B cell (primary cell): ENCODE results near the gene CEP63. TPM values are rescaled to one million over a fixed set of nuclear protein-coding genes. Genes with fewer than 3 reads are reported as not detected.

Experiments used
- ATAC-seq: fragments of 200-7000 bp; cut with Tn5 transposase; one replicate; pipeline ENCODE4 v1.10.0; 2021; ENCODE audit warnings: low read depth, mild to moderate bottlenecking, moderate number of reproducible peaks, moderate library complexity
- CTCF ChIA-PET: fragments of 350-600 bp; sonication (Branson Sonifier 250); formaldehyde crosslinking; loops from one replicate; lab custom pipeline; 2021; ENCODE audit warnings: antibody characterized with exemption, inconsistent platforms; lab: Charles Lee
- POLR2A ChIA-PET: fragments of 350-600 bp; sonication (Branson Sonifier 250); formaldehyde crosslinking; loops from one replicate; lab custom pipeline; 2021; ENCODE audit warnings: antibody characterized with exemption; lab: Charles Lee
- DNase-seq: peaks from one replicate; pipeline ENCODE4 v3.0.0; 2013
- H2AFZ ChIP-seq: 2 replicates; pipeline ENCODE4 v1.6.1; 2012; ENCODE audit warnings: mild to moderate bottlenecking, low read depth, low read length; ENCODE audit not compliant: insufficient read depth, poor library complexity, severe bottlenecking
- H3K27ac ChIP-seq, 2 donors: 1 replicate in 1 of 2; 2 replicates in 1 of 2; pipeline ENCODE4 v1.5.1; 2012 to 2013; ENCODE audit warnings: low read length in 2 of 2, mild to moderate bottlenecking in 2 of 2, moderate library complexity in 1 of 2
- H3K27me3 ChIP-seq, 4 experiments: fragments of 200-600 bp in 1 of 4; sonication (generic) in 1 of 4; replicated peaks in 1 of 4; 1 replicate in 2 of 4; 2 replicates in 2 of 4; pipeline versions ENCODE4 v1.6.1 to v1.7.0; 2013 to 2016; ENCODE audit warnings: low read length in 3 of 4, mild to moderate bottlenecking in 2 of 4, mixed read lengths in 1 of 4, moderate library complexity in 1 of 4; ENCODE audit not compliant: insufficient read depth in 4 of 4, control insufficient read depth in 3 of 4; ENCODE audit errors: control extremely low read depth in 1 of 4
- H3K36me3 ChIP-seq, 2 experiments: replicated peaks in 1 of 2; 1 replicate in 1 of 2; 2 replicates in 1 of 2; pipeline versions ENCODE4 v1.6.1 to v1.7.1; 2013; ENCODE audit warnings: low read length in 1 of 2; ENCODE audit not compliant: insufficient read depth in 2 of 2, control insufficient read depth in 1 of 2; ENCODE audit errors: control extremely low read depth in 1 of 2, extremely low read depth in 1 of 2
- H3K4me1 ChIP-seq, 2 donors: fragments of 200-600 bp in 1 of 2; sonication (generic) in 1 of 2; 1 replicate in 1 of 2; 2 replicates in 1 of 2; pipeline versions ENCODE4 v1.5.1 to v1.6.1; 2013 to 2017; ENCODE audit warnings: low read length in 2 of 2; ENCODE audit not compliant: control insufficient read depth in 2 of 2, insufficient read depth in 2 of 2
- H3K4me2 ChIP-seq: replicated peaks from 2 replicates; pipeline ENCODE3; 2012; ENCODE audit warnings: mild to moderate bottlenecking, low read depth, low read length; ENCODE audit not compliant: poor library complexity, severe bottlenecking
- H3K4me3 ChIP-seq, 5 experiments: fragments of 200-600 bp in 1 of 5; sonication (generic) in 1 of 5; 1 replicate in 3 of 5; 2 replicates in 2 of 5; pipeline versions ENCODE4 v1.5.1 to v1.7.0; 2011 to 2016; ENCODE audit warnings: low read length in 4 of 5, mild to moderate bottlenecking in 4 of 5, low read depth in 2 of 5, control low read depth in 1 of 5, moderate library complexity in 1 of 5; ENCODE audit not compliant: insufficient read depth in 1 of 5; ENCODE audit errors: control extremely low read depth in 1 of 5, extremely low read depth in 1 of 5
- H3K79me2 ChIP-seq: fragments of 200-600 bp; sonication (generic); one replicate; pipeline ENCODE4 v1.6.0; 2016; ENCODE audit warnings: low read length; ENCODE audit not compliant: control insufficient read depth, insufficient read depth
- H3K9ac ChIP-seq: fragments of 200-600 bp; sonication (generic); 2 replicates; pipeline ENCODE4 v1.6.1; 2017; ENCODE audit warnings: mild to moderate bottlenecking, low read length, moderate library complexity
- H3K9me3 ChIP-seq, 3 donors: one replicate each; pipeline versions ENCODE4 v1.6.1 to v1.7.1; 2013; ENCODE audit warnings: low read length in 2 of 3; ENCODE audit not compliant: control insufficient read depth in 2 of 3, insufficient read depth in 1 of 3; ENCODE audit errors: control extremely low read depth in 1 of 3
- H4K20me1 ChIP-seq: 2 replicates; pipeline ENCODE4 v1.6.0; 2012; ENCODE audit warnings: mild to moderate bottlenecking, low read length; ENCODE audit not compliant: insufficient read depth, control insufficient read depth, poor library complexity, severe bottlenecking
- H3K27ac Mint-ChIP-seq: one replicate; pipeline ENCODE4 v1.8.0; 2021; ENCODE audit warnings: mixed read lengths
- H3K27me3 Mint-ChIP-seq: one replicate; pipeline ENCODE4 v1.8.0; 2021; ENCODE audit warnings: mixed read lengths
- H3K4me1 Mint-ChIP-seq: one replicate; pipeline ENCODE4 v1.8.0; 2021; ENCODE audit warnings: mixed read lengths
- H3K4me3 Mint-ChIP-seq: one replicate; pipeline ENCODE4 v1.8.0; 2021; ENCODE audit warnings: mixed read lengths
- H3K9me3 Mint-ChIP-seq: one replicate; pipeline ENCODE4 v1.8.0; 2022; ENCODE audit warnings: mixed read lengths; ENCODE audit not compliant: insufficient read depth
- CTCF ChIP-seq: fragments of 200-600 bp; IDR thresholded peaks from one replicate; pipeline ENCODE4 v1.8.0; 2022; ENCODE audit warnings: antibody characterized with exemption, mild to moderate bottlenecking
- EZH2 ChIP-seq: IDR thresholded peaks from 2 replicates; pipeline ENCODE4 v1.6.1; 2012; ENCODE audit warnings: borderline replicate concordance, low read depth, mild to moderate bottlenecking, moderate library complexity, low read length; ENCODE audit not compliant: insufficient read depth, poor library complexity, severe bottlenecking
- WGBS: methylation state at CpG from one replicate; pipeline ENCODE4 v1.1.5; 2013; ENCODE audit warnings: missing lambda C conversion rate; ENCODE audit not compliant: insufficient coverage; 5-methylcytosine and 5-hydroxymethylcytosine counted together
- intact Hi-C: fragments of 100-400 bp; cut with micrococcal nuclease; formaldehyde crosslinking; loops from one replicate; pipeline ENCODE4 v1.10.0; 2022
- polyA plus RNA-seq: library from polyadenylated mRNA; depleted of rRNA; stranded (reverse); fragments of >200 nt; gene quantifications from 2 replicates; pipeline ENCODE4 v1.2.3, GENCODE V29; 2012
- total RNA-seq, 2 donors: library from RNA; stranded (reverse); fragments of 120-200 nt in 1 of 2; gene quantifications; 1 replicate in 1 of 2; 2 replicates in 1 of 2; pipeline versions ENCODE4 v1.2.3 to v1.2.4, GENCODE V29; 2013 to 2022

Gene CEP63
- total and polyA plus RNA-seq, 2 donors (not counting 1 experiment from before 2014, with no cell fraction given), result 9.6 to 35.6 TPM

- Histone ChIP-seq H3K4me2 (no peak overlapping the region), H3K79me2 (no peaks in the 10 kb centered on the region), H3K9me3 (no peaks in the 10 kb centered on the region), H3K36me3 (peaks cover 4 to 7% of the 10 kb centered on the region in 2 experiments), H4K20me1 (no peaks in the 10 kb centered on the region), H3K4me1 (no peaks in the 10 kb centered on the region), H2AFZ (no peak overlapping the region), H3K4me3 (no peak overlapping the region), H3K9ac (no peak overlapping the region), H3K27me3 (no peaks in the 10 kb centered on the region), H3K27ac (no peak overlapping the region)
- CTCF ChIA-PET, result interaction anchor here (0.7 kb wide), 1 partner anchor 512 kb away, joined by 6 read pairs; no protein-coding TSS in a partner anchor
- POLR2A ChIA-PET, result no interaction called here
- H3K27me3 Mint-ChIP-seq, result no peaks in the 10 kb centered on the region
- no peak for DNase-seq
- ATAC-seq, result no peak
- TF ChIP-seq EZH2, result no peak
- no peak for TF ChIP-seq CTCF
- H3K27ac Mint-ChIP-seq, result no peak overlapping the region
- no peak overlapping the region for H3K4me3 Mint-ChIP-seq
- H3K9me3 Mint-ChIP-seq, result no peaks in the 10 kb centered on the region
- WGBS, result 92% methylated on average over 2 of the region's 4 CpGs
- H3K4me1 Mint-ChIP-seq, result no peaks in the 10 kb centered on the region
- intact Hi-C loops, result no loop called here
Observed at GRCh38 chr3:134468519-134468918, 17.3 kb upstream of the CEP63 start.

GRCh38 chr3:134471521-134472193 lies 14.2 kb upstream of the CEP63 start:
- no peaks in the 10 kb centered on the region for H3K27me3 Mint-ChIP-seq
- no peak overlapping the region for H3K4me3 ChIP-seq
- no peak for ATAC-seq
- H3K79me2 ChIP-seq, result no peaks in the 10 kb centered on the region
- H3K4me1 ChIP-seq, result no peaks in the 10 kb centered on the region
- intact Hi-C loops, result loop anchor here (5.0 kb wide), 2 partner anchors 654 to 1744 kb away; no protein-coding TSS in a partner anchor
- H3K27ac ChIP-seq, result no peak overlapping the region
- H3K9ac ChIP-seq, result no peak overlapping the region
- H3K4me1 Mint-ChIP-seq, result no peaks in the 10 kb centered on the region
- ChIA-PET CTCF (interaction anchor here (6.4 to 7.9 kb wide), 3 partner anchors 14 to 273 kb away, joined by 91 to 189 read pairs (median 121); partner anchors contain the start of genes ANAPC13 and CEP63), POLR2A (no interaction called here)
- no peak overlapping the region for H3K4me3 Mint-ChIP-seq
- H3K27ac Mint-ChIP-seq, result no peak overlapping the region
- H3K9me3 Mint-ChIP-seq, result no peaks in the 10 kb centered on the region
- no peaks in the 10 kb centered on the region for H4K20me1 ChIP-seq
- H3K9me3 ChIP-seq, result no peaks in the 10 kb centered on the region
- 89% methylated on average over 1 of the region's 8 CpGs for WGBS
- H3K4me2 ChIP-seq, result no peak overlapping the region
- no peak for DNase-seq
- no peak overlapping the region for H2AFZ ChIP-seq
- peaks cover 5 to 20% of the 10 kb centered on the region in 2 experiments for H3K36me3 ChIP-seq
- no peaks in the 10 kb centered on the region for H3K27me3 ChIP-seq
- TF ChIP-seq CTCF, result no peak
- TF ChIP-seq EZH2, result no peak
